ENCODE results near the gene SORCS3. TPM values are rescaled to one million over a fixed set of nuclear protein-coding genes. Genes with fewer than 3 reads are reported as not detected.

The SORCS3 gene
- total RNA-seq, 2 experiments from 2014 or later = 1.7 to 2.1 TPM

DNA sequence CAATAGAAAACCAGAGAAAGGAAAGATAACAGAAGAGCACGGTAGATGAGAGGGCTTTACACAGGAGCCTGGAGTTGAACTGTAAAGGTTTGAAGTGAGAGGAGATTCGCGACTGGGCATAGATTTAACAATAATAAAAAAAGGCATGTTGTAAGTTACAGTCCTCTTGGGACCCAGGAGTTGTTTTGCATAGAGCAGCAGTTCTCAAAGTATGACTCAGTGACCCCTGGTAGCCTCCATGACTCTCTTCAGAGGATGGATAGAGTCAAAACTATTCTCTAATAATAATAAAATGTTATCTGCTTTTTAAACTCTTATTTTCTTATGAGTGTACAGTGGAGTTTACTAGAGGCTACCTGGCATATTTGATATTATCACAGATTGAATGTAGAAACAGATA lies 262.3 kb downstream of the SORCS3 start:
- Mint-ChIP-seq H3K36me3 (ENCODE audit: low read depth) (no peaks in the 10 kb centered on the region), H3K4me3 (no peak overlapping the region), H3K4me1 (ENCODE audit: low read depth) (no peaks in the 10 kb centered on the region), H3K9me3 (no peaks in the 10 kb centered on the region), H3K27me3 (peaks cover 5% of the 10 kb centered on the region), H3K27ac (no peak overlapping the region)
- Histone ChIP-seq H3K4me1 (ENCODE audit: insufficient read depth, low read length) (no peaks in the 10 kb centered on the region), H3K36me3 (ENCODE audit: insufficient read depth, low read length) (no peaks in the 10 kb centered on the region), H3K9me3 (ENCODE audit: control insufficient read depth in 1 of 2, insufficient read depth in 1 of 2, low read length in 2 of 2) (no peaks in the 10 kb centered on the region), H3K4me3 (ENCODE audit: low read length) (no peak overlapping the region), H3K27me3 (ENCODE audit: control insufficient read depth in 1 of 2, insufficient read depth in 2 of 2, low read length in 2 of 2) (no peaks in the 10 kb centered on the region), H3K27ac (ENCODE audit: low read depth in 1 of 2, low read length in 2 of 2) (no peak overlapping the region)
- ChIA-PET POLR2A (no interaction called here), CTCF (no interaction called here)
- TF ChIP-seq, protein P1, sequence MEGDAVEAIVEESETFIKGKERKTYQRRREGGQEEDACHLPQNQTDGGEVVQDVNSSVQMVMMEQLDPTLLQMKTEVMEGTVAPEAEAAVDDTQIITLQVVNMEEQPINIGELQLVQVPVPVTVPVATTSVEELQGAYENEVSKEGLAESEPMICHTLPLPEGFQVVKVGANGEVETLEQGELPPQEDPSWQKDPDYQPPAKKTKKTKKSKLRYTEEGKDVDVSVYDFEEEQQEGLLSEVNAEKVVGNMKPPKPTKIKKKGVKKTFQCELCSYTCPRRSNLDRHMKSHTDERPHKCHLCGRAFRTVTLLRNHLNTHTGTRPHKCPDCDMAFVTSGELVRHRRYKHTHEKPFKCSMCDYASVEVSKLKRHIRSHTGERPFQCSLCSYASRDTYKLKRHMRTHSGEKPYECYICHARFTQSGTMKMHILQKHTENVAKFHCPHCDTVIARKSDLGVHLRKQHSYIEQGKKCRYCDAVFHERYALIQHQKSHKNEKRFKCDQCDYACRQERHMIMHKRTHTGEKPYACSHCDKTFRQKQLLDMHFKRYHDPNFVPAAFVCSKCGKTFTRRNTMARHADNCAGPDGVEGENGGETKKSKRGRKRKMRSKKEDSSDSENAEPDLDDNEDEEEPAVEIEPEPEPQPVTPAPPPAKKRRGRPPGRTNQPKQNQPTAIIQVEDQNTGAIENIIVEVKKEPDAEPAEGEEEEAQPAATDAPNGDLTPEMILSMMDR (IDR thresholded peaks at IDR 0.05) = no peak
- no peak for ATAC-seq (ENCODE audit: poor library complexity)
- intact Hi-C loops (cut with DNase I, micrococcal nuclease) = no loop called here
- no peak for DNase-seq

- POLR2A ChIA-PET = no interaction called here
- DNase-seq (no peak), ATAC-seq (ENCODE audit: poor library complexity) (no peak)
- TF ChIP-seq, protein P1 (IDR thresholded peaks at IDR 0.05) = no peak
- H3K9me3 Mint-ChIP-seq = no peaks in the 10 kb centered on the region
- no peaks in the 10 kb centered on the region for H3K4me1 ChIP-seq (ENCODE audit: insufficient read depth, low read length)
- CTCF ChIA-PET = no interaction called here
- H3K27ac ChIP-seq (ENCODE audit: low read depth in 1 of 2, low read length in 2 of 2) = no peak overlapping the region
- no peak overlapping the region for H3K27ac Mint-ChIP-seq
- no peaks in the 10 kb centered on the region for H3K27me3 ChIP-seq (ENCODE audit: control insufficient read depth in 1 of 2, insufficient read depth in 2 of 2, low read length in 2 of 2)
- intact Hi-C loops (cut with DNase I, micrococcal nuclease) = no loop called here
- peaks cover 6% of the 10 kb centered on the region for H3K4me1 Mint-ChIP-seq (ENCODE audit: low read depth)
- H3K36me3 Mint-ChIP-seq (ENCODE audit: low read depth) = no peaks in the 10 kb centered on the region
- no peak overlapping the region for H3K4me3 ChIP-seq (ENCODE audit: low read length)
- H3K4me3 Mint-ChIP-seq = no peak overlapping the region
- no peaks in the 10 kb centered on the region for H3K36me3 ChIP-seq (ENCODE audit: insufficient read depth, low read length)
- peaks cover 5% of the 10 kb centered on the region for H3K27me3 Mint-ChIP-seq
- H3K9me3 ChIP-seq (ENCODE audit: control insufficient read depth in 1 of 2, insufficient read depth in 1 of 2, low read length in 2 of 2) = no peaks in the 10 kb centered on the region
Measured at GRCh38 chr10:104904753-104905323, 263.7 kb downstream of the SORCS3 start.

GRCh38 chr10:104906112-104906511 lies 265.0 kb downstream of the SORCS3 start:
- intact Hi-C loops (cut with DNase I, micrococcal nuclease) = no loop called here
- Histone ChIP-seq H3K27me3 (ENCODE audit: control insufficient read depth in 1 of 2, insufficient read depth in 2 of 2, low read length in 2 of 2) (no peaks in the 10 kb centered on the region), H3K4me1 (ENCODE audit: insufficient read depth, low read length) (no peaks in the 10 kb centered on the region), H3K27ac (ENCODE audit: low read depth in 1 of 2, low read length in 2 of 2) (no peak overlapping the region), H3K4me3 (ENCODE audit: low read length) (no peak overlapping the region), H3K36me3 (ENCODE audit: insufficient read depth, low read length) (no peaks in the 10 kb centered on the region), H3K9me3 (ENCODE audit: control insufficient read depth in 1 of 2, insufficient read depth in 1 of 2, low read length in 2 of 2) (no peaks in the 10 kb centered on the region)
- TF ChIP-seq, protein P1 (IDR thresholded peaks at IDR 0.05) = no peak
- Mint-ChIP-seq H3K27me3 (peaks cover 5% of the 10 kb centered on the region), H3K4me1 (ENCODE audit: low read depth) (peaks cover 6% of the 10 kb centered on the region), H3K27ac (no peak overlapping the region), H3K4me3 (no peak overlapping the region), H3K36me3 (ENCODE audit: low read depth) (no peaks in the 10 kb centered on the region), H3K9me3 (no peaks in the 10 kb centered on the region)
- ChIA-PET POLR2A (no interaction called here), CTCF (no interaction called here)
- DNase-seq = no peak
- no peak for ATAC-seq (ENCODE audit: poor library complexity)
